Stomach (tissue), 9 donors: ENCODE measurements around the gene LRP1. TPM values are rescaled to one million over a fixed set of nuclear protein-coding genes. Genes with fewer than 3 reads are reported as not detected.
A peak's percentile ranks its signal among the peaks of the same experiment; 100 is the strongest.

ENCODE experiments used
- DNase-seq, 2 donors: peaks; one replicate each; pipeline versions ENCODE4 v3.0.0 to v3.0.0-alpha.2; 2013 to 2019
- H3K27ac ChIP-seq, 5 donors: fragments of 200-600 bp in 4 of 5; sonication (generic) in 4 of 5; one replicate each; pipeline ENCODE4 v1.5.1; 2013 to 2019; ENCODE audit warnings: mild to moderate bottlenecking in 1 of 5, moderate library complexity in 1 of 5
- H3K27me3 ChIP-seq, 3 donors: fragments of 200-600 bp; sonication (generic); one replicate each; pipeline ENCODE4 v1.5.1; 2017 to 2019; ENCODE audit warnings: mixed run types in 1 of 3
- H3K36me3 ChIP-seq, 4 donors: fragments of 200-600 bp; sonication (generic); 1 replicate in 3 of 4; 2 replicates in 1 of 4; pipeline ENCODE4 v1.5.1; 2016 to 2019
- H3K4me1 ChIP-seq, 4 donors: fragments of 200-600 bp; sonication (generic); one replicate each; pipeline ENCODE4 v1.5.1; 2016 to 2019
- H3K4me3 ChIP-seq, 4 donors: fragments of 200-600 bp; sonication (generic) in 3 of 4; one replicate each; pipeline ENCODE4 v1.5.1; 2016 to 2019; ENCODE audit warnings: mild to moderate bottlenecking in 1 of 4
- H3K9me3 ChIP-seq, 4 donors: fragments of 200-600 bp; sonication (generic); one replicate each; pipeline ENCODE4 v1.5.1; 2016 to 2019
- CTCF ChIP-seq, 7 experiments: fragments of 450-650 bp in 4 of 7; fragments of 200-600 bp in 3 of 7; sonication (generic) in 3 of 7; IDR thresholded peaks; one replicate each; pipeline ENCODE4 v1.5.1; 2016 to 2019; ENCODE audit warnings: antibody characterized with exemption in 7 of 7, control low read depth in 2 of 7, mild to moderate bottlenecking in 1 of 7
- EP300 ChIP-seq: sonication (generic); formaldehyde crosslinking; IDR thresholded peaks from one replicate; pipeline ENCODE4 v1.6.1; 2017; ENCODE audit warnings: antibody characterized with exemption
- POLR2A ChIP-seq, 4 donors: fragments of 450-650 bp; IDR thresholded peaks; one replicate each; pipeline ENCODE4 v1.6.1; 2016; ENCODE audit warnings: antibody characterized with exemption in 4 of 4, control low read depth in 2 of 4, mild to moderate bottlenecking in 1 of 4, moderate library complexity in 1 of 4
- POLR2AphosphoS5 ChIP-seq, 3 donors: sonication (generic); formaldehyde crosslinking; IDR thresholded peaks; one replicate each; pipeline ENCODE4 v1.6.1; 2016; ENCODE audit warnings: antibody characterized with exemption in 3 of 3
- WGBS, 5 donors: extraction: QIAGEN DNeasy Blood & Tissue Kit in 3 of 5; methylation state at CpG; one replicate each; pipeline versions ENCODE4 v1.1.5 to v1.1.7; 2013 to 2018; 5-methylcytosine and 5-hydroxymethylcytosine counted together
- intact Hi-C: fragments of 100-400 bp; cut with DNase I; formaldehyde crosslinking; loops from one replicate; pipeline ENCODE4 v1.15.1; 2023; ENCODE audit warnings: low total_unique reads
- polyA plus RNA-seq, 3 donors: library from polyadenylated mRNA; stranded (reverse); fragments of 200-250 nt; gene quantifications; one replicate each; pipeline ENCODE4 v1.2.3, GENCODE V29; 2013
- total RNA-seq, 5 donors: library from RNA; depleted of rRNA; stranded (reverse); fragments of >200 nt; gene quantifications; one replicate each; pipeline versions ENCODE4 v1.1.0 to v1.2.3, GENCODE V29; 2014 to 2016
- donor health status: healthy with polysubstance abuse.
- donor health status: Bipolar disorder and iron deficiency.
- donor health status: healthy.

Gene LRP1
- total and polyA plus RNA-seq, 8 donors: 13.5 to 510 (median 100) TPM

DNA sequence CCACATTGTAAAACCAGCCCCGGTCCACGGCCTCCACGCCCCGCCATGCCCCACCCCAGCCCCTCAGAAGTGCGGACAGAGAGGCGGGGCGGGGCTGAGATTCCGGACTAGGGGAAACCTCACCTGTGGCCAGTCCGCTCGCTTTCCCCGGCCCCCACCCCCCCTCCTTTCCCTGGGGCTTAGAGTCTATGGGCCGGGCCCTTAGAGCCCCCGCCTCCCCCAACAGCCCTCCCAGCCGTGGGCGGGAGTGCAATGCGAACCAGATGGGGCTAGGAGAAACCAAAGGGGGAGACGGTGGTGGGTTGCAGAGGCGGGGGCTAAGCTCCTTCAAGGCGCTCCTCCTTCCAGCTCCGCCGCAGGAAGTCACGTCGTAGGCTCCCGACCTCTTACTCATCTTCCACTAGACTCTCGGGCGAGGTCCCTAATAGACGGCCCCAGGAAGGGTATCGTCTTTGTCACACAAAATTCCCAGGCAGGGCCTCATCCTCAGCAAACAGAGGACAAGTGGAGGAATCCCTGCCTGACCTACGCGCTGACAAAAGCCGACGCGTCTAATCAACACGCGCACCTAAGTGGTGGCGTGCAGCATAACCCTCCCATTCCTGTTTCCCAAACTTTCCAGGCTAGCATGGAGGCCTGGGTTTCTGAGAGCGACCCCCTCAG lies 40.5 kb upstream of the LRP1 start:
- peaks cover 41 to 68% (median 54%) of the 10 kb centered on the region in 4 donors for H3K4me1 ChIP-seq
- TF ChIP-seq EP300 (no peak), POLR2AphosphoS5 (IDR thresholded peaks at IDR 0.05) (peak in 2 of 3 donors; percentile 60 to 80)
- H3K9me3 ChIP-seq: no peaks in the 10 kb centered on the region
- no peaks in the 10 kb centered on the region for H3K27me3 ChIP-seq
- DNase-seq: peak; percentile 86 to 97
- peaks cover 17 to 20% (median 20%) of the 10 kb centered on the region in 4 donors for H3K36me3 ChIP-seq
- intact Hi-C loops: no loop called here
- 0 to 1% (median 1%) methylated on average over 17 to 37 of the region's 37 CpGs for WGBS, 5 donors
- H3K27ac ChIP-seq: peak overlapping the region; percentile 93 to 99 (median 98)
- peak overlapping the region; percentile 87 to 93 (median 90) for H3K4me3 ChIP-seq

GRCh38 chr12:57088354-57089270 lies 39.7 kb upstream of the LRP1 start, which contains the start of gene NAB2:
Gene NAB2 (plus strand): TSS chr12:57089114. CDS start chr12:57089272, 158 bp downstream.
- peaks cover 23 to 28% (median 26%) of the 10 kb centered on the region in 4 donors for H3K36me3 ChIP-seq
- no peaks in the 10 kb centered on the region for H3K9me3 ChIP-seq
- H3K27me3 ChIP-seq: no peaks in the 10 kb centered on the region
- DNase-seq: peak; percentile 98
- TF ChIP-seq CTCF (IDR thresholded peaks at IDR 0.05) (no peak), POLR2A (IDR thresholded peaks at IDR 0.05) (peak in 2 of 4 donors; percentile 49 to 54), POLR2AphosphoS5 (IDR thresholded peaks at IDR 0.05) (peak; percentile 96 to 98 (median 97))
- H3K27ac ChIP-seq: peak within 1 kb of the TSS; percentile 93 to 99 (median 98)
- 0 to 1% (median 1%) methylated on average over 18 to 91 of the region's 91 CpGs for WGBS, 5 donors
- intact Hi-C loops: no loop called here
- peak within 1 kb of the TSS; percentile 87 to 93 (median 90) for H3K4me3 ChIP-seq
- peaks cover 49 to 75% (median 62%) of the 10 kb centered on the region in 4 donors for H3K4me1 ChIP-seq

DNA sequence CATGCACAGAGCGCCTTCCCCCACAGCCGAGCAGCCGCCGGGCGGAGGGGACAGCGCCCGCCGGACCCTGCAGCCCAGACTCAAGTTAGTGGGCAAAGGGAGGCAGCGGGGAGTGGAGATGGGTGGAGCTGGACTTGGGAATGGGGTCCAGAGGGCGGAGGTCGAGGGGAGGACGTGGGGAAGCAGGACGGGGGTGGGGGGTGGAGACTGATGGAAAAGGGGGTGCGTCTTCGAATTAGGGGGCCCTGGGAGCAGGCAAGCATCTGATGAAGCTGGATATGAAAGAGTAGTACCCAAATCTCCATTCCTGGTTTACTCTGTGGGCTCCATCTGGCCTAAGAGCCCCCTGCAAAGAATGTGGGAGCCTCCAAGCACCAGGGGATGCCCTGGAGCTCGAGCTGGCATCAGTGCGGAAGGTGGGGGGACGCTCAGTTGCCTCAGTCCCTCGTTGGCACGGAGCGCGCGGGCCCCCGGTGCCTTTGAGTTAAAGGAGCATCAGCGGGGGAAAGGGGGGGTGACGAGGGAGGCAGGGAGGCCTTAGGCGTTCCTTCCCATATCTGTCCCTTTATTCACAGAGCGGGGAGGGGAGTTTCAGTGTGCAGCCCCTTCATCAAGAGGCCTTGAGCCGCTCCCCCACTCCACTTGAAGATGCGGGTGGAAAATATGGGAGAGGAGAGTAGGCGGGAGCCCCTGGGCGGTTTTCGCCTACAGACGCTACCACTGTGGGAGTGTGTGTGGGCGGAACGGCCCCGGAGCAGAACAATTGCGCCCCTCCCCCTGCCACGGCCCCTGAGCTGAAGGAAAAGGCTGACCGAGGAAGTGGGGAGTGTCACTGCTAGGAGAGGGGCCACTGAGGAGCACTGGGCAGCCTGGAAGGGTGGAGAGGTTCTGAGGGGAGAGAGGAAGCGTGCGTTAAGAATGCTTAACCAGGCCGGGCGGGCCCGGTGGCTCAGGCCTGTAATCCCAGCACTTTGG lies 38.7 kb upstream of the LRP1 start:
- intact Hi-C loops: no loop called here
- TF ChIP-seq POLR2AphosphoS5 (IDR thresholded peaks at IDR 0.05): peak; percentile 34 to 66 (median 57)
- TF ChIP-seq EP300: no peak
- peak overlapping the region; percentile 93 to 99 (median 98) for H3K27ac ChIP-seq
- H3K4me3 ChIP-seq: peak overlapping the region; percentile 87 to 93 (median 90)
- no peaks in the 10 kb centered on the region for H3K9me3 ChIP-seq
- WGBS, 5 donors: 0 to 1% (median 1%) methylated on average over 36 to 45 of the region's 45 CpGs
- peak; percentile 58 to 88 for DNase-seq
- H3K4me1 ChIP-seq: peaks cover 59 to 85% (median 71%) of the 10 kb centered on the region in 4 donors
- peaks cover 25 to 35% (median 30%) of the 10 kb centered on the region in 4 donors for H3K36me3 ChIP-seq
- no peaks in the 10 kb centered on the region for H3K27me3 ChIP-seq

- intact Hi-C loops: no loop called here
- H3K9me3 ChIP-seq: no peaks in the 10 kb centered on the region
- DNase-seq: no peak
- H3K27ac ChIP-seq: peak overlapping the region in 4 of 5 donors; percentile 96 to 99 (median 98)
- H3K4me1 ChIP-seq: peaks cover 57 to 87% (median 71%) of the 10 kb centered on the region in 4 donors
- H3K4me3 ChIP-seq: peak overlapping the region; percentile 87 to 93 (median 90)
- no peaks in the 10 kb centered on the region for H3K27me3 ChIP-seq
- TF ChIP-seq POLR2AphosphoS5 (IDR thresholded peaks at IDR 0.05) (no peak), POLR2A (IDR thresholded peaks at IDR 0.05) (no peak), CTCF (IDR thresholded peaks at IDR 0.05) (no peak), EP300 (no peak)
- 34 to 40% (median 36%) methylated on average over 5 to 6 of the region's 6 CpGs for WGBS, 5 donors
- peaks cover 32 to 44% (median 40%) of the 10 kb centered on the region in 4 donors for H3K36me3 ChIP-seq
These were observed 37.8 kb upstream of the LRP1 start for GRCh38 chr12:57090490-57090889.
